ENCODE measurements around the gene LMCD1.

LMCD1 gene

GRCh38 chr3:8484409-8485140 is 17.0 kb upstream of the LMCD1 start:
- no peak for DNase-seq (ENCODE audit: low spot score)
- peak; percentile 67 for FAIRE-seq

GRCh38 chr3:8485141-8485870 is 16.3 kb upstream of the LMCD1 start:
- DNase-seq (ENCODE audit: low spot score): no peak
- no peak for FAIRE-seq

GRCh38 chr3:8485943-8486342 is 15.7 kb upstream of the LMCD1 start:
- FAIRE-seq: no peak
- no peak for DNase-seq (ENCODE audit: low spot score)

- DNase-seq (ENCODE audit: low spot score) (no peak), FAIRE-seq (no peak)
Measured at GRCh38 chr3:8486434-8486833, 15.2 kb upstream of the LMCD1 start.

GRCh38 chr3:8486936-8487335 is 14.7 kb upstream of the LMCD1 start:
- no peak for DNase-seq (ENCODE audit: low spot score)
- no peak for FAIRE-seq

- DNase-seq (ENCODE audit: low spot score) (no peak), FAIRE-seq (no peak)
Measured at GRCh38 chr3:8488411-8488810, 13.2 kb upstream of the LMCD1 start.

GRCh38 chr3:8488877-8489276 is 12.7 kb upstream of the LMCD1 start:
- DNase-seq (ENCODE audit: low spot score) (no peak), FAIRE-seq (no peak)

GRCh38 chr3:8489278-8489792 is 12.3 kb upstream of the LMCD1 start:
- FAIRE-seq: no peak
- no peak for DNase-seq (ENCODE audit: low spot score)

GRCh38 chr3:8490079-8490552 is 11.5 kb upstream of the LMCD1 start:
- DNase-seq (ENCODE audit: low spot score) (peak; percentile 76), FAIRE-seq (no peak)

GRCh38 chr3:8491271-8492144 is 10.1 kb upstream of the LMCD1 start:
- no peak for FAIRE-seq
- no peak for DNase-seq (ENCODE audit: low spot score)

- FAIRE-seq: no peak
- DNase-seq (ENCODE audit: low spot score): no peak
Measured at GRCh38 chr3:8492744-8493511, 8.7 kb upstream of the LMCD1 start.

GRCh38 chr3:8493744-8494143 is 7.9 kb upstream of the LMCD1 start:
- no peak for FAIRE-seq
- DNase-seq (ENCODE audit: low spot score): no peak

GRCh38 chr3:8494327-8494726 is 7.3 kb upstream of the LMCD1 start:
- DNase-seq (ENCODE audit: low spot score) (no peak), FAIRE-seq (no peak)

- FAIRE-seq: no peak
- no peak for DNase-seq (ENCODE audit: low spot score)
Measured at GRCh38 chr3:8497582-8497981, 4.0 kb upstream of the LMCD1 start.

- DNase-seq (ENCODE audit: low spot score): no peak
Measured at GRCh38 chr3:8499181-8499611, 2.4 kb upstream of the LMCD1 start.

GRCh38 chr3:8500319-8500988 is 1.2 kb upstream of the LMCD1 start:
- FAIRE-seq: no peak
- no peak for DNase-seq (ENCODE audit: low spot score)

More at GRCh38 chr3:8499181-8499611, 2.4 kb upstream of the LMCD1 start:
- no peak for FAIRE-seq

GRCh38 chr3:8500989-8501370 is 643 bp upstream of the LMCD1 start:
- DNase-seq (ENCODE audit: low spot score) (no peak), FAIRE-seq (no peak)

- no peak for FAIRE-seq
Measured at GRCh38 chr3:8503461-8503860, 1.8 kb downstream of the LMCD1 start.

GRCh38 chr3:8503871-8504610 is 2.4 kb downstream of the LMCD1 start:
- no peak for DNase-seq (ENCODE audit: low spot score)
- FAIRE-seq: no peak

More at GRCh38 chr3:8503461-8503860, 1.8 kb downstream of the LMCD1 start:
- DNase-seq (ENCODE audit: low spot score): no peak

GRCh38 chr3:8504611-8504973 is 3.0 kb downstream of the LMCD1 start:
- no peak for DNase-seq (ENCODE audit: low spot score)
- no peak for FAIRE-seq
